Prostate gland (tissue), 2 donors: ENCODE data around the gene SLC8A3.

Experiments used
- CTCF ChIP-seq, 4 experiments: fragments of 200-600 bp in 2 of 4; fragments of 450-650 bp in 2 of 4; sonication (generic) in 2 of 4; IDR thresholded peaks; 1 replicate in 3 of 4; 2 replicates in 1 of 4; pipeline ENCODE4 v1.5.1; 2016 to 2019; ENCODE audit warnings: antibody characterized with exemption in 4 of 4, mild to moderate bottlenecking in 2 of 4, moderate library complexity in 2 of 4
- POLR2A ChIP-seq: fragments of 450-650 bp; IDR thresholded peaks from one replicate; pipeline ENCODE4 v1.6.1; 2016; ENCODE audit warnings: antibody characterized with exemption, mild to moderate bottlenecking
- POLR2AphosphoS5 ChIP-seq: sonication (generic); formaldehyde crosslinking; IDR thresholded peaks from one replicate; pipeline ENCODE4 v1.6.1; 2017; ENCODE audit warnings: antibody characterized with exemption

DNA sequence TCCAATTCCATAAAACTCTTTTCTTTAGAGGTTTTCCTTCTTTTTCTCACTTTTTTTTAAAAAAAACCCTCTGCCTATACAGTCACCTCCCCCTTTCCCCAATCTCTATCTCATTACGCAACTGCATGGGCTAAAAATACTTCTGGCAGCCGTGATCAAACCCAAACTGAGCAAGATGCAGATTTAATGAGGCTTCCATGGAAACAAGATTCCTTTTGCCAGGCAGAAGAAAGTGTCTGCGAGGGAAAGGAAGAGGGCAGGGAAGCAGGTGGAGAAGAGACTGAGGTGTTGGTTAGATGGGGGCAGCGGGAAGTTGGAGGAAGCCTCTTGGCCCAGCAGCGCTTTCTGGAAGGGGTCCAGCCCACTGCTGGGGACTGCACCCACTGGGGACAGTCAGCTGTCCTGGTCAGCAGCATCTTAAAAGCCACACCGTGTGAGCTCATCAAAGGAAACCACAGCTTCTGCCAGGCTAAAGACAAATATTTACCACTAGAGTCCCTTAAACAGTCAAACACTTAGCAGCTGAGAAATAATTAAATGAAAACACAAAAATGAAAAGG is 90.4 kb downstream of the SLC8A3 start:
- TF ChIP-seq POLR2AphosphoS5, result no peak
- no peak for TF ChIP-seq CTCF (IDR thresholded peaks at IDR 0.05)
- TF ChIP-seq POLR2A, result no peak
